Colon (tissue), 2 donors: Measurements from ENCODE around the gene ZFHX3.

ENCODE experiments used
- FAIRE-seq: peaks from 2 replicates; lab custom pipeline; 2012; peaks lifted over from hg19 to GRCh38; lab: Jason Lieb, UNC
- donor health status: control.
- donor health status: control.

The ZFHX3 gene

GRCh38 chr16:72974142-72974769 lies 73.7 kb downstream of the ZFHX3 start:
- FAIRE-seq: no peak

DNA sequence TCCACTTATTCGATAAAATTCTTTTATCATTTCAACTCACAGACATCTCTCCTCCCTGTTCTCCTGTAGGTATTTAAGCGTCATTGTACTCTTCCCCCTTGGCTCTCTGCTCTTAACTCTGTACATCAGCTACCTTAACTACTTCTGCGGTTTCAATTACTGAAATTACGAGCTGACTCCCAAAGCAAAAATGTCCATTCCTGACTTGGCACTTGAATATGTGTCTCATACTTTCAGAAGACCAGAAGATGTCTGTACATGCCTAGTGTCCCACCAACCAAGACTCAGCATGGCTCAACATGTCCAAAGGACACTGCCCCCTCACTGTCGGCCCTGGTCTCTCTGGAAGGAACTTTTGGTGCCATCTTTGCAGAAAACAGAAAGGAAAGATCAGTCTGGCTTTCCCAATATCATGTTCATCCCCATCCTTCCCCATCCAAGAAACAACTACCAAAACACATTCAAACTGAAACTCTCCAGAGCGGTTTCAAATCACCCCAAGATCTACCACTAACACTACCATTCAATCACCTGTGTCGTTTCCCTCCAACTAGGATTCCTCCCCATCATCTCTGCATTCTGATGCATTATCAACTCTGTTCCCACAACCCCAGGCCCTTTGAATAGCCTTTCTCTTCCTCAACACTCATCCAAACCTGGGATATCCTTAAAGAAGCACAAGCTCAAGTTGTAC lies 74.9 kb downstream of the ZFHX3 start:
- no peak for FAIRE-seq

DNA sequence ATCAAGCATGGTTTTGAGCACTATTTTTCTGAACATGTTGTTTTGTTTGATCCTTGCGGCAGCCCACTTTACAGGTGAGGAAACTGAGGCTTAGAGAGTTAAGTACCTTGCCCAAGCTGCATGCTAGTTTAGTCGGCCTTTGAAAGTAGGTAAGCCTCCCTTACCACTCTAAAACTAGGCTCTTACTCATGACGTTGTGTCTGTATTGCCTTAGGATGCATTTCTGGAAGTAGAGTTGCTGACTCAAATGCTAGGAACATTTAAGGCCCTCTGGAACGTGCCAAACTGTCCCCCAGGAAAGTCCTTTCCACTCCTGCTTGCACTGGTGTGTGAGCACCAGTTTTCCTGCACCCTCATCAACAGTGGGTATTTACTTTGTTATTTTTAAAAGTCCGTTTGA lies 76.6 kb downstream of the ZFHX3 start:
- no peak for FAIRE-seq

GRCh38 chr16:72970656-72971055 lies 77.3 kb downstream of the ZFHX3 start:
- FAIRE-seq: no peak

DNA sequence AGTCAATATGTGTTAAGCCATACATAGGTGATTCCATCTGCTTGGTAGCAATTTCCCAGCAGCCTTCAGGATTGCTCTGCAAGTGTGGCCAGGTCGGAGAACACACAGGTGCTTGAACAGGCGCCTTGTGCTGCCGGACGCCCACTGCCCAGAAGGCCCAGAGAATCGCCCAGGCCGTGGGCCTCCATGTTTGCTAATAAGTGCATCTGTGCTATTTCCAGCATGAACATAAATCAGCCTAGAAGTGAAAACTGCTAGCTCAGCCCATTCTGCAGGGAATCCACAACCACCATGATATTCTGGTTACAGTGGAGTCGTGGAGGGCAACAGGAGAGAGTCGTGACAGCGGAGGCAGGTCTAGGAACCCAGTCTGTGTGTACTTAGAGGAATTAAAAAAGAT lies 78.1 kb downstream of the ZFHX3 start:
- FAIRE-seq: no peak

DNA sequence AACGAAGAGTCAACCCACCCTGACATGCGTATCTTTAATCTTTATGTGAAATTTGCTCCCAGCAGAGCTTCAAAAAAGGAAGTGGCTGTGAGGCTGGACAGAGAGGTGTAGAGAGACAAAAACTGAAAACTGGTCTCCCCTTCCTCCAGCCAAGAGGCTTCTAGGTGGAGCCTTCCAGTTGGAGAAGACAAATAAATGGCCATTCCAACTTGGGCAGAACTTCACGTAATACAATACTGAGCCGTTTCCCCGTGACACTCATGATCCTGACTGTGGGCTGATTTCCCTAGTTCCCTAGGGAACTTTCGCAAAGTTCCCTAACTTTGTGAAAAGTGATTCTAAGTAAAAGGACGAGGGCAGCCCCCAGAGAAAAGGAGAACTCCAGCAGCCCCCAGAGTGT lies 78.8 kb downstream of the ZFHX3 start:
- no peak for FAIRE-seq

- FAIRE-seq: no peak
Observed at GRCh38 chr16:72967941-72968340, 80.0 kb downstream of the ZFHX3 start.

GRCh38 chr16:72963533-72964315 lies 84.2 kb downstream of the ZFHX3 start:
- FAIRE-seq: no peak

DNA sequence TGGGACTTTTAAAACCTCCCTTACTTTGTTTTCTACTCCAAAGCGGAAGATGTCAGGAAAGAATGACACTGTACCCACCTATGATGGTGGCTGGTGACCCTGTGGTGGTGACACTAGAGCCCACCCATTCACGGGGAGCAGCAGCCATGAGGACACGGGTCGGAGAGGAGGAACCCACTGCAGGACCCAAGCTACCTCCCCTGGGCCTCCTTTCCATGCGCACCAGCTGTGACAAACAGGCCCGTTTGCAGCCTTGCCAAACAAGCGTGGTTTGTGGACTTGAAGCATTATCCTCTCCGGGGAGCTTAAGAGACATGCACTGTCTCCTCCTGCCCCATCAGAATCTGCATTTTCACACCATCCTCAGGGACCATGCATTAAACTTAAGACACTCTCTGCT lies 85.6 kb downstream of the ZFHX3 start:
- no peak for FAIRE-seq

- FAIRE-seq: no peak
Observed at GRCh38 chr16:72961863-72962262, 86.1 kb downstream of the ZFHX3 start.

DNA sequence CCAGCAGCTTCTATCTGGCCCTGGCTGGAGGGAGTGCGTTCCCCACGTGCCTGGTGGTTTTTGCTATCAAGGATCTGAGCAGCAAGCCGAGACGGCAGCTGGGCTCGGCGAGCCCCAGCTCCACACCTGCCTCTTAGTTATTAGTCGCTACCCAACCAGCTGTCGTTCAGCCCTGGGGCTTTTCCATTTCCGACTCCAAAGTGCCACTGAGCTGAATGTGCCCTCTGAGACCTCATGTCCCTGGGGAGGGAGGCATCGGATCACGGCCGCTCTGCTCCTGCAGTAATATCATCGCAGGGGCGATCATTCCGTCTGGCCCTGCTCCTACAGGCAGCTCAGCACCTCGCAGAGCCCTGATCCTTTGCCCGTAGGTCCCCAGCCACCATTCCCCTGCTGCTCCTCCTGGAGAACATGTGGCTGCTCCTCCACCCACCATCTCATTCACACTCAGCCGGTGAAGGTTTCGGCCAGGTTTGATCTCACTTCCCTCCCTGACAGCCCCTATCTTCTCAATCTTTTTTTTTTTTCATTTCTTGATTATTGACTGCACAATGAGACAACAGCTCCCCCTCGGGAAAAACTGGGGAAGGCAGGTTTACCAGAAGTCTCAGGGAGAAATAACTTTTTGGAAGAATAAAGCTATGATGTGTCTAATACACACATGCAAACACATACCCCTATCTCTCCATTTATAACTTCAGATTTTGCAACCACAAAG lies 86.7 kb downstream of the ZFHX3 start:
- FAIRE-seq: no peak

DNA sequence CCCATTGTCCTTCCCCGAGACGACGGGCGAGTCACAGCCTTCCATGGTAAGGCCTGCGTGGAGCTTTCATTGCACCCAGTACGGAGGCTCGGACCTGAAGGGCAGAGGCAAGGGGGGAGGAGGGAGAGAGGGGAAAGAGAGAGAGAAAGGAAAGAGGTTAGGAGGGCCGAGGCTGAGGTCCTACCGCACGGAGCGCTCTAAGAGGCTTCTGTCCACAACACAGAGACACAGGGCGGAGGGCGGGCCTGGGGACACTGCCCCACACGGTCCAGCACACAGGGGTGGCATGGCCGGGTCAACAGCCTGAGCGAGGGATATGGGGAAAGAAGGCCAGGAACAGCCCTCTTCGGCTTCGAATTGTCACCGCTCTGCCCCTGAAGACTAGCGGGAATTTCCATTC lies 87.8 kb downstream of the ZFHX3 start:
- FAIRE-seq: no peak

DNA sequence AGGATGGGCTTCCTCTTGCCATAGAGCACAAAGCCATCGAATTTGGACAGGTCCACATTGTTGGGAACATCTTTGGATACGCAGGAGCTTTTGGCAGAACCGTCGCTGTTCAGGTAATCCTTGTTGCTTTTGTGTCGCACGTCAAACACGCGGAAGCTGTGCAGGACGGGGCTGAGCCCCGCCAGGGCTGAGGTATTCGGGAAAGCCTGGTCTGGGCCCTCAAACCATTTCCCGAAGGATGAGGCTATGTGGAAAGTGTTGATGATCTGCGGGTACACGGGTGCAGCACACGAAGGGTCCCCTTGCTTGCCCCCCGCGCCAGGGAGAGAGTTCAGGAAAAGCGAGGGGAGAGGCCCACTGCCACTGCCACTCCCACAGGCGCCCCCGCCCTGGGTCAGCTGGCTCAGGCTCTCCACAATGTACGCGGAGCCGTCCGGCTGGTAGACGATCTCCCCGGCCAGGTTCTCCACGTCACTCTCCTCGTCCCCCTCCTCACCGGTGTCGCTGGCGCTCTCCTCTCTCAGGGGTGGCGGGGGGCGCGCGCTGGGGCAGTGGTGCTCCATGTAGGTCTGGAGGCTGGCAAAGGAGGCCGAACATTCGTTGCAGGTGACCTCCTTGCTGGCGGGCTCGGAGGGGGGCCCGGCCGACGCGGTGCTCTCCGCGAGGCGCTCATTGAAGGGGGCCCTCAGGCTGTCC lies 88.5 kb downstream of the ZFHX3 start:
- no peak for FAIRE-seq

- FAIRE-seq: no peak
Observed at GRCh38 chr16:72958522-72959076, 89.3 kb downstream of the ZFHX3 start.

DNA sequence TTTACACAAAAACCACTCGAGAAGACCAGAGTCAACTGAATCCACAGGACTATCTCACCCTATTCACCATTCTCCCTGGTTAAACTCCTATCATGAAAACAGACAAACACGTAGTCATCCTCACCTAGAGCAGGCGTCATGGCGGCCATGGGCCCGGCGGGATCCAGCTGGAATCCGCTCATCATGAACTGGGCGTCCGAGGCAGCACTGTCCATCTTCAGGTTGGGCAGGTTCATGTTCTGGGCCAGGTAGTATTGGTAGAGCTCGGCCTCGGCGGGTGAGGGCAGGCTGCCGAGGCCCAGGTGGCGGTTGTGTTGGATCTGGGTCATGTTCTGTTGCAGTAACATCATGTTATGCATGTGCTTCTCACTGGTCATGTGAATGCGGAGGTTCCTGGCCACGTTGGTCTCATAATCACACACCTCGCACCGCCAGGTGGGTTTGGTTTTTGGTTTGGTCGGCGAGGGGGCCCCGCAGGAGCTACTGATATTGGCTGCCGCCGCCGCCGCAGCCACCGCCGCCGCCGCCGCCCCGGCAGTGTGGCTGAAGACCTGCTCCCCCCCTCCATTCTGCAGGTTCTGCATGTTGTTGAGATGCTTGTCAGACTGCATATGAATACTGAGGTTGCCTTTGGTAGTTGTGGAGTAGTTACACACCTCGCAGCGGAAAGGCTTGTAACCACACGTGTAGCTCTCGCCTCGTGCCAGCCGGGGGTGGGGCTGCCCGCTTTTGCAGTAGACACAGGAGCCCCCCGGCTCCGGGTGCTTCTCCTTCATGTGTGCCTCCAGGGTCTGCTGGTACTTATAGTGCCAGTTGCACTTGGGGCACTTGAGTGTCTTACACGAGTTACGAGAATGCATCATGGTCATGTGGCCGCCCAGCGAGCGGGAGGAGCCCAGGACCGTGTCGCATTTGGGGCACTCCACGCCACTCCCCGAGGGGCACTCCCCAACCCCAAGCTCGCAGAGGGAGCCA lies 90.3 kb downstream of the ZFHX3 start:
- no peak for FAIRE-seq

- FAIRE-seq: no peak
Observed at GRCh38 chr16:72956124-72957064, 91.5 kb downstream of the ZFHX3 start.

- FAIRE-seq: no peak
Observed at GRCh38 chr16:72952811-72953271, 95.1 kb downstream of the ZFHX3 start.

DNA sequence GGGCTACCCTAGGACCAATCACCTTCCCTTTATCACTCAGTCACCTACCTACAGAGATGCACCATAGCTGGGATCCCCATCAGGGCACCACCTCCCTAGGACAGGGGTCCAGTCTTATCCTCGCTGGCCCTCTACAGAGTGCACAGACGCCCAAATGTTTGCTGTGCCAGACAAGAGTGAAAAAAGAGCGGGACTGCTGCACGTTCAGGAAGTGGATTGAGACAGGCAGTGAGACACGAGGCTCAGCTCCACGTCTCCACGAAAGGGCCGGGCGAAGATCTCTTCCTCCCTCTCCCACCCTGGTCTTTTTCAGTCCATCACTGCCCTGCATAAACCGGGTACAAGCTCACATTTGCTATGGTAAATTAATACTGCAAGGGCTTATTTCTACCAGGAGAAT lies 95.5 kb downstream of the ZFHX3 start:
- no peak for FAIRE-seq

- FAIRE-seq: no peak
Observed at GRCh38 chr16:72951916-72952315, 96.0 kb downstream of the ZFHX3 start.
